ENCODE measurements around the gene WDR74.
"Not testable (repeated sequence)": the region's sequence is repeated elsewhere in the genome, so short reads cannot be mapped to it uniquely, and the experiment has no call there.

Gene WDR74

DNA sequence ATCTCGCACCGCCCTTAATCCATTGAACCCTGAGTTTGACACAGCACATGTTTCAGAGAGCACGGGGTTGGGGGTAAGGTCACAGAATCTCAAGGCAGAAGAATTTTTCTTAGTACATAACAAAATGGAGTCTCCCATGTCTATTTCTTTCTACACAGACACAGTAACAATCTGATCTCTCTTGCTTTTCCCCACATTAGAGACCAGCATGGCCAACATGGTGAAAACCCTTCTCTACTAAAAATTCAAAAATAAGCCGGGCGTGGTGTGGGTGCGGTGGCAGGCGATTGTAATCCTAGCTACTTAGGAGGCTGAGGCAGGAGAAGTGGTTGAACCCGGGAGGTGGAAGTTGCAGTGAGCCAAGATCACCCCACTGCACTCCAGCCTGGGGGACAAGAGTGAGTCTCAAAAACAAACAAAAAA is 19.9 kb upstream of the WDR74 start:
- DNase-seq = not testable (repeated sequence)

- no peak for DNase-seq
Observed at GRCh38 chr11:62858201-62858600, 18.8 kb upstream of the WDR74 start.

DNA sequence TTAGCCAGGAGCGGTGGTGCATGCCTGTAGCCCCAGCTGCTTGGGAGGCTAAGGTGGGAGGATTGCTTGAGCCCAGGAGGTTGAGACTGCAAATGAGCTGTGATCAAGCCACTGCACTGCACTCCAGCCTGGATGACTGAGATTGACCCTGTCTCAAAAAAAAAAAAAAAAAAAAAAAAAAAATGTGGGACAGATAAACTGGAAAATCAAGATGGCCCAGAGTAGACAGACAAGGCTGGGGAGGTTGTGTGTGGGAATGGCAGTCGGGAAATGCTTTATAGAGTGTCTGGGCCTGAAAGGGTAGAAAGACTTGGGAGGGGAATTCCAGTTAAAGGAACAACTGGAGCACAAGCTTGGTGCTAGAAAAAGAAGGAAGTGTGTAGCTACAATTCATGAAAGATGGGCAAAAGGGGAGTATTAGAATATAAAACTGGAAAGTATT is 18.2 kb upstream of the WDR74 start:
- no peak for DNase-seq

DNA sequence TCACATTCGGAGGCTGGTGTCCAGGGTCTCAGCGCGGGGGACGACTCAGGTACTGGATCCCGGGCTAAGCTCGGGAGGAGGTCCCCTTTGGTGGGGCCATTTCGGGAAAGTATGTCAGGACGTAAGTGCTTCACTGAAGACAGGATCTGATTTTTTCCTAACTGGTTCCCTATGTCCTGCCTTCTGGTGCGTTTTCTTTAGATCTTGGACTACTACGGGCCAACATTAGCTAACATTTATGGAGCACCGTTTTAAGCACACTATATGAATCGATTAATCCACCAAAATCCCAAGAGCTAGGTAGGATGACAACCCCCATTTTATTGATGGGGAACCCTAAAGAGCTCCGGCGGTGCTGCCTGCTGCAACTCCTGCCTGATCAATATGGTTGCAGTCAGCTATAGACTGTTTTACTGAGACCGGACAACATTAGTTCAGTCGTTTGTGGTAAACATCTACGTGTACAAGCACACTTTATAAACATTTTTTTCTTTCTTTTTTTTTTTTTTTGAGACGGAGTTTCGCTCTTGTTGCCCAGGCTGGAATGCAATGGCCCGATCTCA is 17.0 kb upstream of the WDR74 start:
- no peak for DNase-seq

GRCh38 chr11:62855571-62856332 is 16.4 kb upstream of the WDR74 start:
- peak; percentile 98 for DNase-seq

DNA sequence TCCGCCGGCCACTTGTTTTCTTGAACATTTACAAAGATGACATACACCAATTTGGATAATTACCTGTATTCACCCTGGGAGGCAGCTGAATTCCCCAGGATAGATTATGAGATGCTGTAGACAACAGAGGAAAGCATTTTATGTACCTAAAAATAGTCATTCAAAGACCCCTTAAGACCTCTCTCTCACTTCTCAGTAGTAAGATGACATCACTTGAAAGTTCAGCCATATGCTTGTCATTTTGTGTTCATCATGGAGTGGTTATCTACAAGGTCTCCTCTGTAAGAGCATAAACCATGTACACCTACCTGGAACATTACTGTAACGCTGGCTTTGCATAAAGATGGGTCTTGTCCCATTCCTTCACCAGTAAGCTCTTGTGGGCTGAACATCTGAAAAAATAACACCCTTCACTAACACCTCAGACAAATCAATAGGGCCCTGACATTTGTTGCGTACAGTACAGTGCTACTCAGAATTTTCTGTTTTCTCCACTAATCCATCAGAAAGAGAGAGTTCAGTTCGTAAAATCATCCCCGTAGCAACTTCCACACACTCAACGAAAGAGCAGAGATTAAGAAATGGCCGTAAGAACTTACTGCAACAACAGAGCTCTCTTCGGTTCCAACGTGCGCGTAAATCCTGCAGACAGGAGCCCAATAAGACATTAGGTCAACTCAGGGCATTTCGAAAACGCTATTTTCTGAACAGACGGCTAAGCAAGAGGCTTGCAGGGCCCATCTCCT is 15.6 kb upstream of the WDR74 start:
- no peak for DNase-seq

DNA sequence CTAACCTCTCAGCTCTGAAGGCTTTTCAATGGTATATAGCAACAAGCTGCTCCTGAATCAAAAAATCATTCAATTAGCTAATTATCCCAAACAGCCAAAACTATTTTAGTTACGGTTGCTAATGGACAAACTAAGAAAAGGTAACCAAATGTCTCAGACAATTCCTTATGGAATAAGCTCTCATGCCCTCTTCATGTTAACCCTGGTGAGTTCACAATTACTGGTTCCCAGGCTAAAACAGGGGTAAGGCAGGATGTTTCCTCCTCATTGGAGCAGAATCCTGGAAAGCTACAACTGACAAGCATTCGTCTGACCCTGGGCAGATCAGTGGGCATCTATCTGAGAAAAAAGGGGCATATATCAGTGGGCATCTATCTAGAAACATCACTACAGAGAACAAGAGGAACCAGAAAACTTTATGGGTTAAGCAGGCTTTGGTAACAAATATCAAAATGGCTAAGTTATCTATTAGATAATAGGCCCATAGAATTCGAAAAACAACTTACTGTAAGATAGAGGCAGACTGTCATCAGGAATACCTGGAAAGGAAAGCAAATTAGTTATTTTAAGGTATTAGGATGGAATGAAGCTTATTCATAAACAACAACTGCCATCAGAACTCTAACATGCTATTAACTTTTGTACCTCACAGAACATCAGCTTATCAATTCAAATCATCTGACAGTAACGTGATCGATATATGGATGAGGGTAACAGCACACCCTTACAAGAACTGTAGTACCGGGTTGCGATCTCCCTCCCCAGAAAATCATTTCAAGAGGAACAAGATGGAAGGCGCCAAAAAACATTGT is 14.8 kb upstream of the WDR74 start:
- no peak for DNase-seq

GRCh38 chr11:62853279-62853965 is 14.0 kb upstream of the WDR74 start:
- DNase-seq = peak; percentile 41

DNA sequence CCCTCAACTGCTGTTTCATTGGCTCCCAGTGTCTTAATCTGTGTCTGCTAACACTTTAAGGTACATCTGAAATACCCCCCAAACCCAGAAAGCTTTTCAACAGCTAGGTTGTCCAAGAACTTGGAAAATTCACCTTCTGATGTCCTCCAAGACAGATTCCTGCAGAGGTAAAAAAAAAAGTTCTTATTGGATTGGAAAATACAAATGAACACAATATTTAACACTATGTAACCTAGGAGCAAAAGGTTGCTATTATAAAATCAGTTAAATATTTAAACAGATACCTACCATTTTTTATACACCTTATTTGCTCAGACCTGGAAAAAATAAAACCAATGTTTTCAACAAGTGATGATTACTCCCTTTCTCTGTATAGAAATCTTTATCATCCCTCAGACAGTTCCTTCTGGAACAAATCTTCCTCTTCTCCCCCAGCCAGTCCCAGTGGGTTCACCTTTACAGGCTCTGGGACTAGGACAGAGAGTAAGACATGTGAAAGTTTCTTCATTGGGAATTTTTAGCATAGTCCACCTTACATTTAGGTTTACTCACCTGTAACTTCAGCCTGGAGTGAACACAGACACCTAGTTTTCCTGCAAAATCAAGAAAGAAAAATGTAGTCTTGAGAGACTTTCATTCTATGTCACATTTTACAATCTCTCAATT is 13.3 kb upstream of the WDR74 start:
- DNase-seq = no peak

GRCh38 chr11:62851807-62852522 is 12.6 kb upstream of the WDR74 start:
- DNase-seq = no peak

DNA sequence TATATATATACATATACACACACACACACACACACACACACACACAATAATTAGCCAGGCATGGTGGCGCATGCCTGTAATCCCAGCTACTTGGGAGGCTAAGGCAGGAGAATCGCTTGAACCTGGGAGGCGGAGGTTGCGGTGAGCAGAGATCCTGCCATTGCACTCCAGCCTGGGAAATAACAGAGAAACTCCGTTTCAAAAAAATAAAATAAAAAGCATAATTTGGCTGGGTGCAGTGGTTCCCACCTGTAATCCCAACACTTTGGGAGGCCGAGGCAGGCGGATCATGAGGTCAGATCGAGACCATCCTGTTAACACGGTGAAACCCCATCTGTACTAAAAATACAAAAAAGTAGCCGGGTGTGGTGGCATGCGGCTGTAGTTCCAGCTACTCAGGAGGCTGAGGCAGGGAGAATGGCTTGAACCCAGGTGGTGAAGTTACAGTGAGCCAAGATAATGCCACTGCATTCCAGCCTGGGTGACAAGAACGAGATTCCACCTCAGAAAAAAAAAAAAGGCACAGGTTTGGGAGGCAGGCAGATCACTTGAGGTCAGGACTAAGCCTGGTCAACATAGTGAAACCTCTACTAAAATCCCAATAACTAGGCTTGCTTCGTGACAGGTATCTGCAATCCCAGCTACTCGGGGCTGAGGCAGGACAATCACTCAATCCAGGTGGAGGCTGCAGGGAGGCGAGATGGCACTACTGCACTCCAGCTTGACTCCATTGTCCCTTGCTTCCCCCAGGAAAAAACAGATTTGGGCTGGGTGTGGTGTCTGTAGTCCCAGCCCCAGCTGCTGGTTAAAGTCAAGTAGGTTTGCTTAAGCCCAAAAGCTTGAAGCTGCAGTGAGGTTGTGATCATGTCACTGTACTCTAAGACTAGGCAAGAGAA is 11.8 kb upstream of the WDR74 start:
- no peak for DNase-seq

- no peak for DNase-seq
Observed at GRCh38 chr11:62847767-62848314, 8.5 kb upstream of the WDR74 start.

DNA sequence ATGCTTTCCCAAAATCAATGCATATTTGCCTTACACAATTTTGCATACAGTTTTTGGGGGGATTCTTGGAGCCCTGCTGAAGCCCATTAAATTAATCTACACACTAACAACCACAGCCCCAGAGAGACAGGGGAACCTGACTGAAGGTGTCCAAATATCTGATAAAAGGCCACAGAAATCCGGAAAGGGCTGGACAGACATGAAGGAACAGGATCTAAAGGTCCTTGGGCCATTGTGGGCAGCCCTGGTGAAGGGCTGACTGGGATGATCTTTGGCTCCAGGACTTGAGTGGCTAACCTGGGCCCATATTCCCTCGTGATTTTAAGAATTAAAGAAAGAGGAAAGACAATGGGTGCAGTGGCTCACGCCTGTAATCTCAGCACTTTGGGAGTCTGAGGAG is 6.8 kb upstream of the WDR74 start:
- no peak for DNase-seq

DNA sequence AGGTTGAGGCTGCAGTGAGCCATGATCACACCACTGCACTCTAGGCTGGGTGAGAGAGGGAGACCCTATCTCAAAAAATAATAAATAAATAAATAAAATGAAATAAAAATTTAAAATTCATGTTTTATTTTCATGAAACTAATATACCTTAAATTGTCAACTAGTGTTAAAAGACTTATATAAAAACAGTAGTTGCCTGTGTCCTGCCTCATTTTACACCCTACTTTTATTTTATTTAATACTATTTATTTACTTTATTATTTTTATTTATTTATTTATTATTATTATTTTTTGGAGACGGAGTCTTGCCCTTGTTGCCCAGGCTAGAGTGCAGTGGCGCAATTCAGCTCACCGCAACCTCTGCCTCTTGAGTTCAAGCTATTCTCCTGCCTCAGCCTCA is 4.8 kb upstream of the WDR74 start:
- no peak for DNase-seq

GRCh38 chr11:62843466-62843865 is 4.1 kb upstream of the WDR74 start:
- no peak for DNase-seq

GRCh38 chr11:62842891-62843290 is 3.5 kb upstream of the WDR74 start:
- not testable (repeated sequence) for DNase-seq

DNA sequence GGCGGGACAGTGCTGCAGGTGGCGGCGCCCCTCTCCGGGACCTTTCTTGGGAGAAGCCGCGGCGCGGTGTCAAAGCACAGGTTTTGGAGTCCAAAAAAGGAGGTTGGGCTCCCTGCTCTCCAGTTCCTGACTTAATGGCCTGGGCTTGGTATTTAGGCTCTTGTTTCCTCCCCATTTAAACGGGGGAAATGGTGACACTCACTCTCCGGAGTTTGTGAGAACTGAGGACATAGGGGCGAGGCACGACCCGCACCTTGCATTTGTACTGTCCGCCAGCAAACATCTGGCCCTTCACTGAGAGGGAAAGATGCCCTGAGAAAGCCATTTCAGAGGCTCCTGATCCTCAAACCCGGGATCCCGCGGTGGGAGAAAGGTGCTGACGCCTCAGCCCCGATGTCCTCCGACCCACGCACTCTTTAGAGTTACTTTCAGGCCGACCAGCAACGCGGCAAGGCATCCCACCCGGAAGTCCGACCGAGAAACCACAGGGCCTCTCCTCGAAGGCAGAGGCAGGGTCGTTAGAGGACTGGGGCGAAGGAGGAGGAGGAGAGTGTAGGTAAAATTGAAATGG is 2.9 kb upstream of the WDR74 start:
- peak; percentile 34 for DNase-seq

- peak; percentile 81 for DNase-seq
Observed at GRCh38 chr11:62841361-62842170, 2.2 kb upstream of the WDR74 start.

All from activated naive CD4-positive, alpha-beta T cell treated with Interleukin-2 at 50 U/mL for 16 hours (primary cell).